ENCODE data around the gene GPLD1. TPM values are rescaled to one million over a fixed set of nuclear protein-coding genes. Genes with fewer than 3 reads are reported as not detected.

Gene GPLD1
- total and polyA plus RNA-seq, 2 donors (not counting 1 experiment from before 2014, with no cell fraction given) = under 0.01 to 0.07 TPM

- H4K20me1 ChIP-seq (ENCODE audit: control insufficient read depth, extremely low read depth, insufficient read depth, low read length) = no peaks in the 10 kb centered on the region
- no peak for DNase-seq (ENCODE audit: low read depth in 2 of 2)
Measured at GRCh38 chr6:24440897-24441598, 48.3 kb downstream of the GPLD1 start.

GRCh38 chr6:24439858-24440539, 49.4 kb downstream of the GPLD1 start:
- H3K27me3 ChIP-seq (ENCODE audit: control insufficient read depth, insufficient read depth, low read length) = no peaks in the 10 kb centered on the region
- no peak for DNase-seq (ENCODE audit: low read depth in 2 of 2)
- no peak for TF ChIP-seq EZH2 (IDR thresholded peaks at IDR 0.05; ENCODE audit: low read length, missing control alignments)
- TF ChIP-seq CTCF (conservative IDR thresholded peaks at IDR 0.05 in 1 of 2, IDR thresholded peaks at IDR 0.05 in 1 of 2; ENCODE audit: low read depth in 1 of 2, low read length in 2 of 2) = no peak
- H2AFZ ChIP-seq (ENCODE audit: low read length) = no peak overlapping the region
- no peak overlapping the region for H3K9ac ChIP-seq (ENCODE audit: insufficient read depth, low read length)
- H3K36me3 ChIP-seq (ENCODE audit: control insufficient read depth, insufficient read depth, low read length) = no peaks in the 10 kb centered on the region
- no peaks in the 10 kb centered on the region for H4K20me1 ChIP-seq (ENCODE audit: control insufficient read depth, extremely low read depth, insufficient read depth, low read length)
- H3K4me1 ChIP-seq (ENCODE audit: control insufficient read depth, extremely low read depth, insufficient read depth, low read length) = no peaks in the 10 kb centered on the region
- H3K4me2 ChIP-seq (ENCODE audit: extremely low read depth, insufficient read depth, low read length) = no peak overlapping the region
- no peak overlapping the region for H3K4me3 ChIP-seq (replicated peaks in 1 of 4; ENCODE audit: control extremely low read depth in 1 of 4, insufficient read depth in 1 of 4, low read depth in 3 of 4, low read length in 4 of 4)
- H3K27ac ChIP-seq (ENCODE audit: insufficient read depth, low read length) = no peak overlapping the region
- H3K79me2 ChIP-seq (ENCODE audit: control insufficient read depth, insufficient read depth, low read length) = no peaks in the 10 kb centered on the region
- no peaks in the 10 kb centered on the region for H3K9me3 ChIP-seq (ENCODE audit: control insufficient read depth, insufficient read depth, low read depth, low read length)

More at GRCh38 chr6:24440897-24441598, 48.3 kb downstream of the GPLD1 start:
- Histone ChIP-seq H3K27me3 (ENCODE audit: control insufficient read depth, insufficient read depth, low read length) (no peaks in the 10 kb centered on the region), H3K4me1 (ENCODE audit: control insufficient read depth, extremely low read depth, insufficient read depth, low read length) (no peaks in the 10 kb centered on the region), H3K9ac (ENCODE audit: insufficient read depth, low read length) (no peak overlapping the region), H3K79me2 (ENCODE audit: control insufficient read depth, insufficient read depth, low read length) (no peaks in the 10 kb centered on the region), H3K36me3 (ENCODE audit: control insufficient read depth, insufficient read depth, low read length) (no peaks in the 10 kb centered on the region), H3K4me2 (ENCODE audit: extremely low read depth, insufficient read depth, low read length) (no peak overlapping the region), H2AFZ (ENCODE audit: low read length) (no peak overlapping the region), H3K4me3 (replicated peaks in 1 of 4; ENCODE audit: control extremely low read depth in 1 of 4, insufficient read depth in 1 of 4, low read depth in 3 of 4, low read length in 4 of 4) (no peak overlapping the region), H3K9me3 (ENCODE audit: control insufficient read depth, insufficient read depth, low read depth, low read length) (no peaks in the 10 kb centered on the region), H3K27ac (ENCODE audit: insufficient read depth, low read length) (no peak overlapping the region)
- TF ChIP-seq CTCF (conservative IDR thresholded peaks at IDR 0.05 in 1 of 2, IDR thresholded peaks at IDR 0.05 in 1 of 2; ENCODE audit: low read depth in 1 of 2, low read length in 2 of 2) = no peak
- TF ChIP-seq EZH2 (IDR thresholded peaks at IDR 0.05; ENCODE audit: low read length, missing control alignments) = no peak

GRCh38 chr6:24436979-24437378, 52.4 kb downstream of the GPLD1 start:
- Histone ChIP-seq H3K4me1 (ENCODE audit: control insufficient read depth, extremely low read depth, insufficient read depth, low read length) (no peaks in the 10 kb centered on the region), H3K79me2 (ENCODE audit: control insufficient read depth, insufficient read depth, low read length) (no peaks in the 10 kb centered on the region), H3K9ac (ENCODE audit: insufficient read depth, low read length) (no peak overlapping the region), H3K4me2 (ENCODE audit: extremely low read depth, insufficient read depth, low read length) (no peak overlapping the region), H3K27me3 (ENCODE audit: control insufficient read depth, insufficient read depth, low read length) (no peaks in the 10 kb centered on the region), H2AFZ (ENCODE audit: low read length) (no peak overlapping the region), H3K9me3 (ENCODE audit: control insufficient read depth, insufficient read depth, low read depth, low read length) (no peaks in the 10 kb centered on the region), H3K4me3 (replicated peaks in 1 of 4; ENCODE audit: control extremely low read depth in 1 of 4, insufficient read depth in 1 of 4, low read depth in 3 of 4, low read length in 4 of 4) (no peak overlapping the region), H3K36me3 (ENCODE audit: control insufficient read depth, insufficient read depth, low read length) (no peaks in the 10 kb centered on the region), H4K20me1 (ENCODE audit: control insufficient read depth, extremely low read depth, insufficient read depth, low read length) (no peaks in the 10 kb centered on the region), H3K27ac (ENCODE audit: insufficient read depth, low read length) (no peak overlapping the region)
- DNase-seq (ENCODE audit: low read depth in 2 of 2) = no peak
- no peak for TF ChIP-seq EZH2 (IDR thresholded peaks at IDR 0.05; ENCODE audit: low read length, missing control alignments)
- TF ChIP-seq CTCF (conservative IDR thresholded peaks at IDR 0.05 in 1 of 2, IDR thresholded peaks at IDR 0.05 in 1 of 2; ENCODE audit: low read depth in 1 of 2, low read length in 2 of 2) = no peak
